GM12878 (cell line): ENCODE measurements around the gene DDHD1. TPM values are rescaled to one million over a fixed set of nuclear protein-coding genes. Genes with fewer than 3 reads are reported as not detected.

Source experiments
- CREM ChIP-seq: IDR thresholded peaks from 2 replicates; pipeline ENCODE4 v1.6.1; 2014; ENCODE audit warnings: antibody characterized with exemption, low read depth
- EP300 ChIP-seq, 2 experiments: fragments of 150-350 bp in 1 of 2; IDR thresholded peaks; 2 replicates each; pipeline ENCODE4 v1.6.1; 2011 to 2012; ENCODE audit warnings: low read depth in 2 of 2, low read length in 2 of 2, borderline replicate concordance in 1 of 2, improper control_type of control experiment in 1 of 2, inconsistent platforms in 1 of 2; ENCODE audit not compliant: control insufficient read depth in 1 of 2
- JUNB ChIP-seq: IDR thresholded peaks from 2 replicates; pipeline ENCODE4 v1.6.1; 2016; ENCODE audit warnings: antibody characterized with exemption, mild to moderate bottlenecking
- NR2F1 ChIP-seq: fragments of 450-650 bp; conservative IDR thresholded peaks from 2 replicates; pipeline ENCODE4 v1.6.1; 2017; ENCODE audit warnings: mild to moderate bottlenecking
- POU2F2 ChIP-seq: IDR thresholded peaks from 3 replicates; pipeline ENCODE4 v1.6.1; 2011; ENCODE audit warnings: low read depth, mild to moderate bottlenecking, low read length, borderline replicate concordance
- RBBP5 ChIP-seq: fragments of 200-600 bp; sonication (generic); conservative IDR thresholded peaks from 2 replicates; pipeline ENCODE4 v1.6.1; 2016
- SIN3A ChIP-seq: IDR thresholded peaks from 2 replicates; pipeline ENCODE4 v1.6.1; 2012; ENCODE audit warnings: low read depth, low read length, improper control_type of control experiment
- SMARCA5 ChIP-seq: fragments of 450-650 bp; IDR thresholded peaks from 2 replicates; pipeline ENCODE4 v1.6.1; 2017; ENCODE audit warnings: mild to moderate bottlenecking
- YBX1 ChIP-seq: fragments of 450-650 bp; IDR thresholded peaks from 2 replicates; pipeline ENCODE4 v1.6.1; 2016; ENCODE audit warnings: antibody characterized with exemption
- polyA plus RNA-seq, 11 experiments: library from polyadenylated mRNA; depleted of rRNA in 4 of 11; unstranded in 6 of 11; stranded (reverse) in 5 of 11; fragments of >200 nt; fragmentation: Nextera tagmentation in 4 of 11; fragmentation: Illumina TruSeq in 1 of 11; extraction: Ambion mirVana in 4 of 11; extraction: Trizol in 1 of 11; gene quantifications; 1 replicate in 1 of 11; 2 replicates in 10 of 11; pipeline versions ENCODE4 v1.2.1 to v1.2.3, GENCODE V29; 2011 to 2016; ENCODE audit warnings: inconsistent platforms in 2 of 11, missing spikeins in 2 of 11, low read depth in 1 of 11
- total RNA-seq, 4 experiments: library from RNA; depleted of rRNA in 3 of 4; stranded (reverse); fragments of >200 nt in 3 of 4; fragmentation: Illumina TruSeq in 1 of 4; extraction: Trizol in 1 of 4; gene quantifications; 2 replicates each; pipeline versions ENCODE4 v1.2.1 to v1.2.3, GENCODE V29; 2013 to 2021
- TF ChIP-seq, protein P1 (sequence below): fragments of 150-350 bp; IDR thresholded peaks from 2 replicates; pipeline ENCODE4 v1.6.1; 2016; ENCODE audit warnings: low read depth, low read length
- TF ChIP-seq, protein P2 (sequence below): fragments of 450-650 bp; IDR thresholded peaks from 2 replicates; pipeline ENCODE4 v1.6.1; 2017; ENCODE audit warnings: low read depth, mild to moderate bottlenecking, moderate library complexity

Gene DDHD1
- total and polyA plus RNA-seq, 10 of the 15 experiments (the other 5 are each of a cell fraction or from before 2014, with no cell fraction given): 7.7 to 52.3 (median 28.5) TPM

DNA sequence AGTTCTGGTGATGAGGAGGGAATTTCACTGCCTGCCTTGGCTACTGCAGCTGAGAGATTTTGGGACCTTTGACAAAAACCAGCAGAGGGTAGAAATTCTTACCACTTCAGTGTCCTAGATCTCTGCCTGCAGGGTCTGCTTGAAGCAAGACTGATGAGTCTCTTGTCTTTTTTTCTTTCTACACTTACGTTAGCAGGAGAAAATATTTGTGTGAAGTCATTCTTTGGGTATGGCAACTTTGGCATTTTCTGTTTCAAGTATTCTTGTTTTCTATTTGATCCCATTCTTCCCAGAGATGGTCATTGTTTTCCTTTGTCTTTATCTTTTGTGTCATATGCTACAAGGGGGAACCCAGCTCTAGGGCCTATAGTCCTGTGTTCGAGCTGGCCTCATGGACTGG lies 136.6 kb downstream of the DDHD1 start (continued):
- TF ChIP-seq, protein P1, sequence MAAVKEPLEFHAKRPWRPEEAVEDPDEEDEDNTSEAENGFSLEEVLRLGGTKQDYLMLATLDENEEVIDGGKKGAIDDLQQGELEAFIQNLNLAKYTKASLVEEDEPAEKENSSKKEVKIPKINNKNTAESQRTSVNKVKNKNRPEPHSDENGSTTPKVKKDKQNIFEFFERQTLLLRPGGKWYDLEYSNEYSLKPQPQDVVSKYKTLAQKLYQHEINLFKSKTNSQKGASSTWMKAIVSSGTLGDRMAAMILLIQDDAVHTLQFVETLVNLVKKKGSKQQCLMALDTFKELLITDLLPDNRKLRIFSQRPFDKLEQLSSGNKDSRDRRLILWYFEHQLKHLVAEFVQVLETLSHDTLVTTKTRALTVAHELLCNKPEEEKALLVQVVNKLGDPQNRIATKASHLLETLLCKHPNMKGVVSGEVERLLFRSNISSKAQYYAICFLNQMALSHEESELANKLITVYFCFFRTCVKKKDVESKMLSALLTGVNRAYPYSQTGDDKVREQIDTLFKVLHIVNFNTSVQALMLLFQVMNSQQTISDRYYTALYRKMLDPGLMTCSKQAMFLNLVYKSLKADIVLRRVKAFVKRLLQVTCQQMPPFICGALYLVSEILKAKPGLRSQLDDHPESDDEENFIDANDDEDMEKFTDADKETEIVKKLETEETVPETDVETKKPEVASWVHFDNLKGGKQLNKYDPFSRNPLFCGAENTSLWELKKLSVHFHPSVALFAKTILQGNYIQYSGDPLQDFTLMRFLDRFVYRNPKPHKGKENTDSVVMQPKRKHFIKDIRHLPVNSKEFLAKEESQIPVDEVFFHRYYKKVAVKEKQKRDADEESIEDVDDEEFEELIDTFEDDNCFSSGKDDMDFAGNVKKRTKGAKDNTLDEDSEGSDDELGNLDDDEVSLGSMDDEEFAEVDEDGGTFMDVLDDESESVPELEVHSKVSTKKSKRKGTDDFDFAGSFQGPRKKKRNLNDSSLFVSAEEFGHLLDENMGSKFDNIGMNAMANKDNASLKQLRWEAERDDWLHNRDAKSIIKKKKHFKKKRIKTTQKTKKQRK: no peak
- TF ChIP-seq SIN3A (no peak), JUNB (no peak), CREM (no peak), RBBP5 (no peak), SMARCA5 (no peak), YBX1 (no peak), EP300 (IDR thresholded peaks at IDR 0.05; ENCODE audit: borderline replicate concordance in 1 of 2, control insufficient read depth in 1 of 2, low read depth in 2 of 2, low read length in 2 of 2) (no peak), POU2F2 (no peak), NR2F1 (no peak)
- TF ChIP-seq, protein P2, sequence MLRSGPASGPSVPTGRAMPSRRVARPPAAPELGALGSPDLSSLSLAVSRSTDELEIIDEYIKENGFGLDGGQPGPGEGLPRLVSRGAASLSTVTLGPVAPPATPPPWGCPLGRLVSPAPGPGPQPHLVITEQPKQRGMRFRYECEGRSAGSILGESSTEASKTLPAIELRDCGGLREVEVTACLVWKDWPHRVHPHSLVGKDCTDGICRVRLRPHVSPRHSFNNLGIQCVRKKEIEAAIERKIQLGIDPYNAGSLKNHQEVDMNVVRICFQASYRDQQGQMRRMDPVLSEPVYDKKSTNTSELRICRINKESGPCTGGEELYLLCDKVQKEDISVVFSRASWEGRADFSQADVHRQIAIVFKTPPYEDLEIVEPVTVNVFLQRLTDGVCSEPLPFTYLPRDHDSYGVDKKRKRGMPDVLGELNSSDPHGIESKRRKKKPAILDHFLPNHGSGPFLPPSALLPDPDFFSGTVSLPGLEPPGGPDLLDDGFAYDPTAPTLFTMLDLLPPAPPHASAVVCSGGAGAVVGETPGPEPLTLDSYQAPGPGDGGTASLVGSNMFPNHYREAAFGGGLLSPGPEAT: no peak
- TF ChIP-seq, all 136 proteins: peak for 0
